Right atrium auricular region (tissue), 2 donors: ENCODE measurements around the gene KRTAP10-7. TPM values are rescaled to one million over a fixed set of nuclear protein-coding genes. Genes with fewer than 3 reads are reported as not detected.
A peak's percentile ranks its signal among the peaks of the same experiment; 100 is the strongest.
"Not testable (repeated sequence)": the region's sequence is repeated elsewhere in the genome, so short reads cannot be mapped to it uniquely, and the experiment has no call there.

Experiments
- DNase-seq: peaks from one replicate; pipeline ENCODE4 v3.0.0-alpha.2; 2019; ENCODE audit warnings: low spot score
- H3K27ac ChIP-seq, 2 donors: fragments of 200-600 bp; sonication (generic); 1 replicate in 1 of 2; 2 replicates in 1 of 2; pipeline ENCODE4 v1.5.1; 2016 to 2019
- H3K27me3 ChIP-seq, 2 donors: fragments of 200-600 bp; sonication (generic); one replicate each; pipeline versions ENCODE4 v1.5.1 to v1.6.0; 2017 to 2019
- H3K36me3 ChIP-seq: fragments of 200-600 bp; sonication (generic); one replicate; pipeline ENCODE4 v1.5.1; 2016
- H3K4me1 ChIP-seq, 2 donors: fragments of 200-600 bp; sonication (generic); one replicate each; pipeline versions ENCODE4 v1.5.1 to v1.6.0; 2017 to 2019
- H3K4me3 ChIP-seq, 2 donors: fragments of 200-600 bp; sonication (generic); 1 replicate in 1 of 2; 2 replicates in 1 of 2; pipeline ENCODE4 v1.5.1; 2017 to 2019; ENCODE audit warnings: mild to moderate bottlenecking in 1 of 2, moderate library complexity in 1 of 2
- H3K9me3 ChIP-seq, 2 donors: fragments of 200-600 bp; sonication (generic); one replicate each; pipeline ENCODE4 v1.5.1; 2019
- total RNA-seq, 2 donors: library from RNA; depleted of rRNA; stranded (reverse); fragments of >200 nt; gene quantifications; one replicate each; pipeline ENCODE4 v1.1.0, GENCODE V29; 2016
- TF ChIP-seq, protein P1 (sequence below), 2 donors: fragments of 200-600 bp; sonication (generic); IDR thresholded peaks; one replicate each; pipeline ENCODE4 v1.5.1; 2019; ENCODE audit warnings: antibody characterized with exemption in 2 of 2

The KRTAP10-7 gene
- total RNA-seq, 2 donors from 2014 or later, result not detected

DNA sequence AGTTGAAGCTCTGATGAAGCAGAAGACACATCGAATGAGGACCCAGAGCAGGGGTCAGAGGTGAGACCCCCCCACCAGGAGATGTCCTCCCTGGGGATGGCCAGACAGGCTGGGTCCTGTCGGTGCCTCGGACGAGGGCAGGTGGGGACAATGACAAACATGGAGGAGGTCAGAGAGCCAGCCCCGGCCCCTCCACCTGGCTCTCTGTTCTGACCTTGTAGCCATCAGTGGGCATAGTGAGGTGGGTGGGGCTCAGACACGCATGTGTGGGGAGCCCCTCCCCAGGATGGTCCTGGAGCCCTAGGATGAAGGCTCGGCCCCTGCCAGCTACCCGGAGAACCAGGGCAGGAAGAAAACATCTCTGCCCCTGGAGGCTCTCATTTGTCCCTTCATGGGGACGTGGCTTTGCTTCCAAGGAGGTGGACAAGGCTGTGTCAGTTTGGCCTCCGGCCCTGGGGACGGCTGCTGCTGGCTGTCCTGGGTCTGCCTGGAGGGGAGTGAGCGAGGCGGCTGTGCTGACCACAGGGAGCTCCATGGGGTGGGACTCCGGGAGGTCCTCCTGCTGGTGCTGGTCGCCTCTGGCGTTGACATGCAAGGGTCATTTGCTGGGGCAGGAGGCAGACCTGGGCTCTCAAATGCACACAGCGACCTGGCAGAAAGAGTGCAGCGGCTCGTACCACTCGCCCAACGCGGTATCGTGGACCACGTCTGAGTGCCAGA, 10.7 kb upstream of the KRTAP10-7 start:
- Histone ChIP-seq H3K27me3 (no peaks in the 10 kb centered on the region), H3K27ac (no peak overlapping the region), H3K9me3 (no peaks in the 10 kb centered on the region), H3K4me1 (no peaks in the 10 kb centered on the region), H3K36me3 (no peaks in the 10 kb centered on the region), H3K4me3 (no peak overlapping the region)
- TF ChIP-seq, protein P1, sequence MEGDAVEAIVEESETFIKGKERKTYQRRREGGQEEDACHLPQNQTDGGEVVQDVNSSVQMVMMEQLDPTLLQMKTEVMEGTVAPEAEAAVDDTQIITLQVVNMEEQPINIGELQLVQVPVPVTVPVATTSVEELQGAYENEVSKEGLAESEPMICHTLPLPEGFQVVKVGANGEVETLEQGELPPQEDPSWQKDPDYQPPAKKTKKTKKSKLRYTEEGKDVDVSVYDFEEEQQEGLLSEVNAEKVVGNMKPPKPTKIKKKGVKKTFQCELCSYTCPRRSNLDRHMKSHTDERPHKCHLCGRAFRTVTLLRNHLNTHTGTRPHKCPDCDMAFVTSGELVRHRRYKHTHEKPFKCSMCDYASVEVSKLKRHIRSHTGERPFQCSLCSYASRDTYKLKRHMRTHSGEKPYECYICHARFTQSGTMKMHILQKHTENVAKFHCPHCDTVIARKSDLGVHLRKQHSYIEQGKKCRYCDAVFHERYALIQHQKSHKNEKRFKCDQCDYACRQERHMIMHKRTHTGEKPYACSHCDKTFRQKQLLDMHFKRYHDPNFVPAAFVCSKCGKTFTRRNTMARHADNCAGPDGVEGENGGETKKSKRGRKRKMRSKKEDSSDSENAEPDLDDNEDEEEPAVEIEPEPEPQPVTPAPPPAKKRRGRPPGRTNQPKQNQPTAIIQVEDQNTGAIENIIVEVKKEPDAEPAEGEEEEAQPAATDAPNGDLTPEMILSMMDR (IDR thresholded peaks at IDR 0.05), result no peak
- no peak for DNase-seq

DNA sequence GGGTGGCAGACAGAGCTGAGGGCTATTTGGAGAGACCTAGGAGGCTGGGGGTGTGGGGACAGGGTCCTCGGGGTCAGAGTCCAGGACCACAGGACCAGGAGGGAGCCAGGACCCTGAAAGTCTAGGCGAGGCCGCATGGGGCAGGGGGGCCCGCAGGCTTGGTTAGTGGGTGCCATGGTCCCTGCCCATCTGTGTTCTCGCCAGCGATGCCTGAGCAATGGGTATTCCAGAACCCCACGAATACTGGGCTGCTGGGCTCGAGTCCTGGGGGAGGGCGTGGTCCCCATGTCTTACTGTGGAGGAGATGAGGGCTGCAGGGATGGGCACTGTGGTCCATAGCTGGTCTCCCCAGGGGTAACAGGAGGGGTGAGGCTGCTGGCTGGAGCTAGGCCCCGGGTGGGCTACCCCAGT, 10.1 kb upstream of the KRTAP10-7 start:
- Histone ChIP-seq H3K27ac (no peak overlapping the region), H3K4me3 (no peak overlapping the region), H3K9me3 (no peaks in the 10 kb centered on the region), H3K4me1 (no peaks in the 10 kb centered on the region), H3K36me3 (no peaks in the 10 kb centered on the region), H3K27me3 (no peaks in the 10 kb centered on the region)
- DNase-seq, result no peak
- TF ChIP-seq, protein P1 (IDR thresholded peaks at IDR 0.05), result no peak

DNA sequence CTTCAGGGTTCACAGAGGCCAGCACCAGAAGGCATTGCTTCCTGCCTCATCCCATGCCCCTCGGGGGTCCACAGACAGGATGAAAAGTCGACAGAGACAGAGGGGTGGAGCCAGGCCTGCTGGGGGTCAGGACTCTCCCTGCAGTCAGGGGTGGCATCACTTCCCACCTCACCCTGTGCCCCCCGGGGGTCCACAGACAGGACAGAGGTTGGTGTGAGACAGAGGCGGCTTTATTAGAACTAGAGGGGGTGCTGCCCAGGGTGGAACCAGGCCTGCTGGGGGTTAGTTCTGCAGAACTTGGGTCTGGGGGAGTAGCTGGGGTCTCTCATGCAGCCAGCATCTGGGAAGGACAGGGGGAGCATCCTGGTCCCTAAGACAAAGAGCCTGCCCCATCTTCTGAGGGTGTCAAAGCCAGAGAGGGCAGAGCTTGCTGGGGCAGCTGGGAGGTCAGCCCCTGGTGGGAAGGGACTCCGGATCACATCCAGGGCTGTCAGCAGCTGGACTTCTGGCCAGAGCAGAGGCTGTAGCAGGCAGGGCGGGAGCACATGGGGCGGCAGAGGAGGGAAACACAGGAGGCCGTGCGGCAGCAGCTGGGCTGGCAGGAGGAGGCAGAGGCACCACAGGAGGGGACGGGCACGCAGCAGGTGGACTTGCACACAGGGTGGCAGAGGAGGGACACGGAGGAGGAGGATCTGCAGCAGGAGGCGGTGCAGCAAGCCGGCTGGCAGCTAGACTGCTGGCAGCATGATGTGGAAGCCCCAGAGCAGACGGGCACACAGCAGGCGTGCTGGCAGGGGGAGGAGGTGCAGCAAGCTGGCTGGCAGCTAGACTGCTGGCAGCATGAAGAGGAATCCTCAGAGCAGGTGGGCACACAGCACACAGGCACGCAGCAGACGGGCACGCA, 9.2 kb upstream of the KRTAP10-7 start:
- H3K27ac ChIP-seq, H3K27me3 ChIP-seq, DNase-seq, H3K9me3 ChIP-seq, H3K36me3 ChIP-seq, H3K4me1 ChIP-seq, H3K4me3 ChIP-seq: not testable (repeated sequence)

- H3K27ac ChIP-seq, H3K4me1 ChIP-seq, H3K4me3 ChIP-seq, H3K27me3 ChIP-seq, H3K9me3 ChIP-seq, DNase-seq, H3K36me3 ChIP-seq: not testable (repeated sequence)
Observed at GRCh38 chr21:44591801-44592130, 8.6 kb upstream of the KRTAP10-7 start.

GRCh38 chr21:44592446-44593311, 7.7 kb upstream of the KRTAP10-7 start, which contains the start of gene KRTAP10-6:
Gene KRTAP10-6, minus strand, starts transcription at chr21:44592505. Its CDS starts 21 bp downstream, at chr21:44592484.
- no peaks in the 10 kb centered on the region for H3K9me3 ChIP-seq
- H3K27me3 ChIP-seq, result no peaks in the 10 kb centered on the region
- no peaks in the 10 kb centered on the region for H3K4me1 ChIP-seq
- no peak within 1 kb of the TSS for H3K4me3 ChIP-seq
- TF ChIP-seq, protein P1 (IDR thresholded peaks at IDR 0.05), result no peak
- H3K27ac ChIP-seq, result no peak within 1 kb of the TSS
- H3K36me3 ChIP-seq, result no peaks in the 10 kb centered on the region
- DNase-seq, result peak; percentile 50

DNA sequence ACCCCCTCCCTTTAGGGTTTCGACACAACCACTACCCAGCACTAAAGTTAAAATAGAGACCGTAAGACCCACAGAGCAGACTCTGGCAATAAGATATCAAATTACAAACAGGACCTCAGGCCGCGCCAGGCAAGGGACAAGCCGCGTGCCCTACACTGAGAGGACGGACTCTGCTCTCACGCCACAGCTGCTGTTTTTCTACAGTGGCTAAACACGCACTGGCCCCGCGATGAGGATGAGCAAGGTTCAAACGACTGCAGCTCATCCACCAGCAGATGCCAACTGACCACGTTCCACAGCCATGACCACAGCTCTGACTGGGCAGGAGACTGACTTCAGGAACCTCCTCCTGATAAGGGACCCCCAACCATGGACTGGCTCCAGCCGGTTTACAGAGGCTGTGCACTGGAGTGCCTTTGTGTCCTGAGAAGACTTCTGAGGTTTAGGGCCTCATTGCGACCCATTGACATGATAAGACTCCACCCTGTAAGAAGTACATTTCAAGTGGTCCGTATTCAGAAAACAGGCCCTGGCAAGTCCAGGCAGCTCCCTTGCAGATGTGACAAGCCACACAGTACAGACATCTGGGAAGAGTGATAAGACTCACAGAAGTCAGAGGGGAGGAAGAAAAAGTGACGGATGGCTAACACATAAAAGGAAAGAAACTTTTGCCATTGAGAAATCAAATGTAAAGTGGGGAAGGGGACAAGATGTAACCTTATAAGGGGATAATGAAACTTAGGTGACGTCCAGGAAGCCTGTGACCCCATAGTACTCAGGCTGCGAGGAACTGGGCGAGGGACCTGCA, 6.6 kb upstream of the KRTAP10-7 start:
- TF ChIP-seq, protein P1 (IDR thresholded peaks at IDR 0.05), result no peak
- H3K27me3 ChIP-seq, result no peaks in the 10 kb centered on the region
- H3K36me3 ChIP-seq, result no peaks in the 10 kb centered on the region
- peaks cover 0 to 2% of the 10 kb centered on the region in 2 donors for H3K9me3 ChIP-seq
- no peak overlapping the region for H3K27ac ChIP-seq
- DNase-seq, result peak; percentile 48
- no peak overlapping the region for H3K4me3 ChIP-seq
- no peaks in the 10 kb centered on the region for H3K4me1 ChIP-seq
